ENCODE measurements around the gene ALG12. TPM values are rescaled to one million over a fixed set of nuclear protein-coding genes. Genes with fewer than 3 reads are reported as not detected.
"Not testable (repeated sequence)": the region's sequence is repeated elsewhere in the genome, so short reads cannot be mapped to it uniquely, and the experiment has no call there.

Gene ALG12
- polyA plus RNA-seq, 3 donors, result 7.2 to 9.5 (median 9.0) TPM

GRCh38 chr22:49946612-49947295, 28.5 kb upstream of the ALG12 start:
- Mint-ChIP-seq H3K4me1 (peaks cover 8% of the 10 kb centered on the region), H3K4me3 (no peak overlapping the region), H3K27me3 (ENCODE audit: low read depth in 3 of 3) (peaks cover 0 to under 1% (median 0%) of the 10 kb centered on the region in 3 donors), H3K9me3 (peaks cover 0 to 10% (median 4%) of the 10 kb centered on the region in 7 donors), H3K27ac (peak overlapping the region in 3 of 7 donors; percentile 35 to 94 (median 85)), H3K36me3 (peaks cover 0 to 4% of the 10 kb centered on the region in 2 donors)
- no peak for DNase-seq
- H2AFZ ChIP-seq (ENCODE audit: insufficient read depth, low read depth, low read length, poor library complexity, severe bottlenecking), result no peak overlapping the region
- WGBS (ENCODE audit: insufficient coverage), result 98% methylated on average over 17 of the region's 17 CpGs
- no peaks in the 10 kb centered on the region for H3K36me3 ChIP-seq (replicated peaks in 1 of 2; ENCODE audit: control insufficient read depth in 1 of 2, insufficient read depth in 2 of 2, low read length in 2 of 2)
- no peaks in the 10 kb centered on the region for H3K79me2 ChIP-seq (ENCODE audit: insufficient read depth, low read length)
- intact Hi-C loops (cut with micrococcal nuclease), result no loop called here
- no peak overlapping the region for H3K9ac ChIP-seq (ENCODE audit: insufficient read depth, low read length, poor library complexity, severe bottlenecking)
- H3K27me3 ChIP-seq (ENCODE audit: control insufficient read depth in 2 of 2, insufficient read depth in 2 of 2, low read length in 2 of 2), result no peaks in the 10 kb centered on the region
- H3K4me3 ChIP-seq (replicated peaks in 1 of 3; ENCODE audit: low read depth in 2 of 3, low read length in 3 of 3), result no peak overlapping the region
- H3K9me3 ChIP-seq (replicated peaks in 1 of 2; ENCODE audit: control insufficient read depth in 1 of 2, insufficient read depth in 1 of 2, low read length in 2 of 2), result peaks cover 0 to 5% of the 10 kb centered on the region in 2 donors
- H4K20me1 ChIP-seq (ENCODE audit: insufficient read depth, low read length), result no peaks in the 10 kb centered on the region
- no peak for TF ChIP-seq CTCF (IDR thresholded peaks at IDR 0.05)
- H3K27ac ChIP-seq (ENCODE audit: low read depth in 1 of 2, low read length in 2 of 2), result no peak overlapping the region
- H3K4me1 ChIP-seq (ENCODE audit: control insufficient read depth in 1 of 2, insufficient read depth in 2 of 2, low read length in 2 of 2), result peaks cover 19 to 28% of the 10 kb centered on the region in 2 donors
- no peak overlapping the region for H3K4me2 ChIP-seq (replicated peaks; ENCODE audit: extremely low read depth, low read length, poor library complexity, severe bottlenecking)

GRCh38 chr22:49945042-49945794, 27.0 kb upstream of the ALG12 start:
- H3K4me2 ChIP-seq (replicated peaks; ENCODE audit: extremely low read depth, low read length, poor library complexity, severe bottlenecking); H3K36me3 ChIP-seq (replicated peaks in 1 of 2; ENCODE audit: control insufficient read depth in 1 of 2, insufficient read depth in 2 of 2, low read length in 2 of 2); intact Hi-C loops (cut with micrococcal nuclease); H4K20me1 ChIP-seq (ENCODE audit: insufficient read depth, low read length); H3K4me3 ChIP-seq (replicated peaks in 1 of 3; ENCODE audit: low read depth in 2 of 3, low read length in 3 of 3); H3K9me3 ChIP-seq (replicated peaks in 1 of 2; ENCODE audit: control insufficient read depth in 1 of 2, insufficient read depth in 1 of 2, low read length in 2 of 2); H3K4me1 Mint-ChIP-seq; H2AFZ ChIP-seq (ENCODE audit: insufficient read depth, low read depth, low read length, poor library complexity, severe bottlenecking); H3K36me3 Mint-ChIP-seq; H3K9ac ChIP-seq (ENCODE audit: insufficient read depth, low read length, poor library complexity, severe bottlenecking); H3K27me3 Mint-ChIP-seq (ENCODE audit: low read depth in 3 of 3); H3K79me2 ChIP-seq (ENCODE audit: insufficient read depth, low read length); H3K27me3 ChIP-seq (ENCODE audit: control insufficient read depth in 2 of 2, insufficient read depth in 2 of 2, low read length in 2 of 2): not testable (repeated sequence)
- Mint-ChIP-seq H3K9me3 (peaks cover 0 to 17% (median 7%) of the 10 kb centered on the region in 7 donors), H3K4me3 (peak overlapping the region; percentile 30 to 48), H3K27ac (peak overlapping the region; percentile 80 to 94 (median 88))
- peak; percentile 48 to 88 (median 86) for DNase-seq
- Histone ChIP-seq H3K27ac (ENCODE audit: low read depth in 1 of 2, low read length in 2 of 2) (peak overlapping the region; percentile 27 to 49), H3K4me1 (ENCODE audit: control insufficient read depth in 1 of 2, insufficient read depth in 2 of 2, low read length in 2 of 2) (peaks cover 9 to 16% of the 10 kb centered on the region in 2 donors)
- 78% methylated on average over 7 of the region's 17 CpGs for WGBS (ENCODE audit: insufficient coverage)

Data from CD14-positive monocyte (primary cell).